Measurements from ENCODE around the gene FCSK. TPM values are rescaled to one million over a fixed set of nuclear protein-coding genes. Genes with fewer than 3 reads are reported as not detected.
"Not testable (repeated sequence)": the region's sequence is repeated elsewhere in the genome, so short reads cannot be mapped to it uniquely, and the experiment has no call there.

FCSK gene
- polyA plus RNA-seq, 4 donors: 11.6 to 19.4 (median 14.2) TPM

GRCh38 chr16:70451004-70451340, 3.4 kb upstream of the FCSK start:
- not testable (repeated sequence) for DNase-seq (ENCODE audit: low read depth in 4 of 4, low spot score in 3 of 4)

DNA sequence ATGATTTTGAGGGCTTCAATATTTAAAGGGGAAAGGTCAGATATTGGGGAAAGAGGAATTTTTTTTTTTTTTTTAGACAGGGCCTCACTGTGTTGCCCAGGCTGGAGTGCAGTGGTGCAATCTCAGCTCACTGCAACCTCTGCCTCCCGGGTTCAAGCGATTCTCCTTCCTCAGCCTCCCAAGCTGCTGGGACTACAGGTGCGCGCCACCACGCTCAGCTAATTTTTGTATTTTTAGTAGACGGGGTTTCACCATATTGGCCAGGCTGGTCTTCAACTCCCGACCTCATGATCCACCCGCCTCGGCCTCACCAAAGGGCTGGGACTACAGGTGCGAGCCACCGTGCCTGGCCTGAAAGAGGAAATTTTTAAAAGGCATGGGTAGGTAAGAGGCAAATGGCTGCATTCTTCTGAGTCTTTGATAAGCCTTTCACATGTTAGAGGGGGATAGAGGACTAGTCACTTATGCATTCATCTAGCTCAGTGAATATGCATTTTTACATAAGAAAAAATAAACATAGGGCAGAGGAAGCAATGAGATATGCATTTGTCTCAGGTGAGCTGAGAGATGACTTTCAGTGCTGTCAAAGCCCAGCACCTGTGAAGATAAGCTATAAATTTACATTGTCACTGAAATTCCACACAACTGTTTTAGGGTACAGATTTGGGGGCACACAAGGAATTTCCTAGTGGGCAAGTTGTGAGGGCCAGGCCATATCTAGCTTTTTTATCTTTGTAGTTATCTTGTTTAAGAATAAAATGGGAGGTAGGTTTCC, 1.1 kb upstream of the FCSK start:
- DNase-seq (ENCODE audit: low read depth in 4 of 4, low spot score in 3 of 4): no peak

DNA sequence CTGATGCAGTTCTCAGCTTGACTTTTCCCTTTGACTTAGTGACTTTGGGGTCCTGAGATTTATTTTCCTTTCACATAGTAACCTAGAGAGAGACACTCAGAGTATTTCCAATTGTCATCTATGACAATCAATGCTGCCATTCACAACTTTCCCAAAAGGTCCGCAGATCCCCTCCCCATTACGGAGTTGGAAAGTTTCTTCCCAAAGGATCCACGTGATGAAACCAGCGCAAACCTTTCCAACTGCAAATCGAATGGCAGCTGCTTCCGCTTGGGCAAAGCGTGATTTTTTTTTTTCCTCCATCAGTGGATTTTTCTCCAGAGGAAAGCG, 538 bp upstream of the FCSK start:
- no peak for DNase-seq (ENCODE audit: low read depth in 4 of 4, low spot score in 3 of 4)

GRCh38 chr16:70455910-70456309, 1.5 kb downstream of the FCSK start:
- no peak for DNase-seq (ENCODE audit: low read depth in 4 of 4, low spot score in 3 of 4)

DNA sequence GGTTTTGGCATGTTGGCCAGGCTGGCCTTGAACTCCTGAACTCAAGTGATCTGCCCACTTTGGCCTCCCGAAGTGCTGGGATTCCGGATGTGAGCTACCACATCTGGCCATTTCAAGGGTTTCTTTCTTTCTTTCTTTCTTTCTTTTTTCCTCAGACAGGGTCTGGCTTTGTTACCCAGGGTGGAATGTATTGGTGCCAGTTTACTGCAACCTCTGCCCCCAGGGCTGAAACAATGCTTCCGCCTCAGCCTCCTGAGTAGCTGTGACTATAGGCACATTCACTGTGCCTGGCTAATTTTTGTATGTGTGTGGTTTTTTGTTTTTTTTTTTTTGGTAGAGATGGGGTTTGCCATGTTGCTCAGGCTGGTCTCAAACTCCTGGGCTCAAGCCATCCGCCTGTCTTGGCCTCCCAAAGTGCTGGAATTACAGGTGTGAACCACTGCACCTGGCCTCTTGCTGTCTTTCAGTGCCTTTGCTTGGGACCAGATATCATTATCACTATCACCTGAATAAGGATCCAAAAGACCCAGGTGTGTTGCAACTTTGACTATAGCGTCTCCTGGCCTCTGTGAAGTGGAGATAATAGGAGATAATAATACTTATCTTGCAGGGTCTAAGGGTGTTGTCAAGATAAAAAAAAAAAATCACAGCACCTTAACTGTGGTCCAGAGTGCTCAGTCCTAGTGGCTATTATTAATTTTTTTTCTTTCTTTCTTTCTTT, 3.2 kb downstream of the FCSK start:
- no peak for DNase-seq (ENCODE audit: low read depth in 4 of 4, low spot score in 3 of 4)

DNA sequence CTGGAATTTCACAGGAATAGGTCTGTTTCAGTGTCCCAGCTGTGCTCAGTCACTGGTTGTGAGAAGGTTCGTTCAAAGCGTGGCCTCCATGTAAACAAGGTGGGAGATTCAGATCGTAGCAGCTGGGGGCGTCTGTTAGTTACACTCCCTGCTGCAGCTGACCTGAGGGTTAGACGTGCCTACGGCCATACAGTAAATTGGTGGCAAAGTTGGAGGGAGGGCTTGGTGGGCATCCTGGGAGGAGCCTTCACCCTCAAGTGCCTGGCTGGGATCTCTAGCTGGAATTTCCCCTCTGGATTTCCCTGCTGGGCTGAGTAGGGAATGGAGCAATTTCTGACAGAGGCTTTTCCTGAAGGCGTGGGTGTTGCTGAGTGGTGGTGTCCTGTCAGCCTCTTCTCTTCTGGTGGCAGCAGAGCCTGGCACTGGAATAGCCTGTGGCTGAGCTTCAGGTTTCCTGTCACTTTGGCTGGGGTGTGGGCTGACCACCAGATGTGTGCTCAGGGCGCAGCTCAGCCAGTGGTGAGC, 6.4 kb downstream of the FCSK start:
- no peak for DNase-seq (ENCODE audit: low read depth in 4 of 4, low spot score in 3 of 4)

DNA sequence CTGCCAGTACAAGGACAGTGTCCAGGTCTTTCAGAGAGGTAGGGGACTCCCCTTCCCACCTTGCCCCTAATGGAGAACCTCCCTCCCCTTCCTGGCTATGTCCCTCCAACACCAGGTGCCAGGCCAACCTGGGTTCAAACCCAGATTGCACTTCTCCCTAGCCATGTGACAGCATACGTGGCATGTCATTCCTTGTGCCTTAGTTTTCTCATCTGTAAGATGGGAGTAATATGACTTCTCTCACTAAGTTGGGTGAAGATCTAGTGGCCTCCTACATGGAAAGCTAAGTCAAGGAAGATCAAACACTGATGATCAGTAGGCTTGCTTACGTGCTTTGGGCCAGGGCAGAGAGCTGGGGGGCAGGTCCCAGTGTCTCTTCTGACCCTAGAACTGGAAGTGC, 8.8 kb downstream of the FCSK start:
- DNase-seq (ENCODE audit: low read depth in 4 of 4, low spot score in 3 of 4): no peak

- no peak for DNase-seq (ENCODE audit: low read depth in 4 of 4, low spot score in 3 of 4)
Observed at GRCh38 chr16:70465999-70466804, 11.8 kb downstream of the FCSK start.

DNA sequence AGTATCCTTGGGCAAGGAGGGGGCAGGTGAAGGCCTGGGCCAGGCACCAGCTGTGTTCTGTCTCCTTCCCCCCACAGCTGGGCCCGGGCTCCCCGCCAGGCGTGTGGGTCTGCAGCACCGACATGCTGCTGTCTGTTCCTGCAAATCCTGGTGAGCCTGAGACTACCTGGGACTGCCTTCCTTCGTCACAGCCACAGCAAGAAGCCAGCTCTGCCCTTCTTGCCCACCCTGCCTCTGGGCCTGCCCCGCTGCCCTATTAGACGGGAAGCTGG, 12.3 kb downstream of the FCSK start:
- no peak for DNase-seq (ENCODE audit: low read depth in 4 of 4, low spot score in 3 of 4)

DNA sequence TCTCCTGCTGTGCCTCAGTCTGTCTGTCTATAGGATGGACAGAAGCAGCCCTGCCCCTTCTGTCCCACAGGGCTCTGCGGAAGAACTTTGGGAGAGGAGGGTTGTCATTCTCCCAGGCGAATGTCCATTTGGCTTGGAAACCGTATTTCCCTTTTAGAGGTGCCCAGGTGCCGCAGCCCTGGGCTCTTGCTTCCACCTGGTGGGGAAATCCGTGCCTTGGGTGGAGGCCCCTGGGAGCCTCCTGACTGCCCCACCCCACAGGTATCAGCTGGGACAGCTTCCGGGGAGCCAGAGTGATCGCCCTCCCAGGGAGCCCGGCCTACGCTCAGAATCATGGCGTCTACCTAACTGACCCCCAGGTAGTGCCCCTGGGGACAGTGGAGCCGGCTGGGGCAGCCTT, 12.7 kb downstream of the FCSK start:
- no peak for DNase-seq (ENCODE audit: low read depth in 4 of 4, low spot score in 3 of 4)

DNA sequence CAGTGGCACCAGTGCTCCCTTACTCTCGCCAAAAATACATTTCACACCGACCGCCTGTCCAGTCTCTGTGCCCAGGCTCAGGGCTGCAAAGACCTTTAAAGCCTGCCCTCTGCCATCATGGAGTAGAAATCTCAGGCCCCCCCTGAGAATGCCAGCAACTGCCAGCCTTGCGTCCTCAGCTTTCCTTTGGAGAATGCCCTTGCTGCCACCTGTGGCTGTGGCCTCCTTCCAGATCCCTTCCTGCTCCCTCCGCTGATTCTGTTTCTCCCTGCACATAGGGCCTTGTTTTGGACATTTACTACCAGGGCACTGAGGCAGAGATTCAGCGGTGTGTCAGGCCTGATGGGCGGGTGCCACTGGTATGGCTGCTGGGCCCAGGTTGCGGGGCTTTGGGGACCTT, 13.2 kb downstream of the FCSK start:
- DNase-seq (ENCODE audit: low read depth in 4 of 4, low spot score in 3 of 4): no peak

GRCh38 chr16:70468776-70469525, 14.6 kb downstream of the FCSK start:
- no peak for DNase-seq (ENCODE audit: low read depth in 4 of 4, low spot score in 3 of 4)

GRCh38 chr16:70470141-70470926, 15.9 kb downstream of the FCSK start:
- DNase-seq (ENCODE audit: low read depth in 4 of 4, low spot score in 3 of 4): no peak

GRCh38 chr16:70470927-70471341, 16.5 kb downstream of the FCSK start:
- no peak for DNase-seq (ENCODE audit: low read depth in 4 of 4, low spot score in 3 of 4)

DNA sequence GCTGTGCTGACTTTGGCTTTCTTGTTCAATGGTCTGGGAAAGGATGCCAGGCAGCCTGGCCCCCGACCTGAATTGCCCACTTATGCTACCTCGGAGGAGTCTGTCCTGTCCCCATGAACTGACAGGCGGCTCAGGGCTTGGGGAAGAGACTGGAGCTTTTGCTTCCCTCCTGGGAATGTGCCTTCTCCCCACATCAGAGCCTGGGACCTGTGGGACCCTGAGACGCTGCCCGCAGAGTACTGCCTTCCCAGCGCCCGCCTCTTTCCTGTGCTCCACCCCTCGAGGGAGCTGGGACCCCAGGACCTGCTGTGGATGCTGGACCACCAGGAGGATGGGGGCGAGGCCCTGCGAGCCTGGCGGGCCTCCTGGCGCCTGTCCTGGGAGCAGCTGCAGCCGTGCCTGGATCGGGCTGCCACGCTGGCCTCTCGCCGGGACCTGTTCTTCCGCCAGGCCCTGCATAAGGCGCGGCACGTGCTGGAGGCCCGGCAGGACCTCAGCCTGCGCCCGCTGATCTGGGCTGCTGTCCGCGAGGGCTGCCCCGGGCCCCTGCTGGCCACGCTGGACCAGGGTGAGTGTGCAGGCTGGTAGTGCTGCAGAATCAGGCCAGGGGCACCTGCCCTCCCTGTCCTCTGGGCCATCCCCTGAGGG, 18.5 kb downstream of the FCSK start:
- no peak for DNase-seq (ENCODE audit: low read depth in 4 of 4, low spot score in 3 of 4)

GRCh38 chr16:70473446-70474319, 19.3 kb downstream of the FCSK start:
- no peak for DNase-seq (ENCODE audit: low read depth in 4 of 4, low spot score in 3 of 4)

GRCh38 chr16:70474320-70475053, 20.1 kb downstream of the FCSK start:
- DNase-seq (ENCODE audit: low read depth in 4 of 4, low spot score in 3 of 4): no peak

Measured in left renal pelvis (tissue), 4 donors.